ENCODE data around the gene PSAT1. TPM values are rescaled to one million over a fixed set of nuclear protein-coding genes. Genes with fewer than 3 reads are reported as not detected.

Gene PSAT1
- total and polyA plus RNA-seq, 2 of the 13 experiments (the other 11 are each of a cell fraction or from before 2014, with no cell fraction given) = 135 to 229 TPM

- TF ChIP-seq ARNT2 (CRISPR knock-in tag; IDR thresholded peaks at IDR 0.05; ENCODE audit: low read depth) (peak; percentile 43; the same call in 1 of the 2 replicates), ZNF337 (CRISPR knock-in tag; IDR thresholded peaks at IDR 0.05; ENCODE audit: borderline replicate concordance, low read depth) (no peak), ZNF749 (CRISPR knock-in tag; IDR thresholded peaks at IDR 0.05; ENCODE audit: borderline replicate concordance) (no peak), POLR2G (IDR thresholded peaks at IDR 0.05; ENCODE audit: low read depth, low read length) (peak; percentile 88), PRPF4 (IDR thresholded peaks at IDR 0.05; ENCODE audit: low read depth, low read length, poor library complexity, severe bottlenecking) (no peak), ZFYVE20 (CRISPR knock-in tag; IDR thresholded peaks at IDR 0.05; ENCODE audit: borderline replicate concordance, low read depth) (no peak), ZBED4 (CRISPR knock-in tag; IDR thresholded peaks at IDR 0.05; ENCODE audit: borderline replicate concordance) (no peak), IRX3 (CRISPR knock-in tag; IDR thresholded peaks at IDR 0.05; ENCODE audit: borderline replicate concordance, low read depth) (peak; percentile 72; the same call in 1 of the 2 replicates), ZC3H4 (CRISPR knock-in tag; IDR thresholded peaks at IDR 0.05; ENCODE audit: borderline replicate concordance) (0 out of 2 replicates have a peak, but pooled peaks have one; percentile 26), ZNF660 (CRISPR knock-in tag; IDR thresholded peaks at IDR 0.05; ENCODE audit: borderline replicate concordance, low read depth) (no peak), MYNN (CRISPR knock-in tag; IDR thresholded peaks at IDR 0.05; ENCODE audit: low read depth) (no peak), ZNF3 (CRISPR knock-in tag; IDR thresholded peaks at IDR 0.05) (no peak), BCLAF1 (IDR thresholded peaks at IDR 0.05) (no peak), SALL1 (CRISPR knock-in tag; IDR thresholded peaks at IDR 0.05) (peak; percentile 12; the same call in 1 of the 2 replicates), YY1 (IDR thresholded peaks at IDR 0.05; ENCODE audit: insufficient read depth, insufficient replicate concordance, low read depth, low read length) (peak; percentile 80), E2F2 (CRISPR knock-in tag; IDR thresholded peaks at IDR 0.05; ENCODE audit: borderline replicate concordance) (0 out of 2 replicates have a peak, but pooled peaks have one; percentile 10)
Measured at GRCh38 chr9:78296893-78297671, at the start of gene PSAT1 (continued).

All from HepG2 (cell line).